ENCODE results near the gene GRIN3B. TPM values are rescaled to one million over a fixed set of nuclear protein-coding genes. Genes with fewer than 3 reads are reported as not detected.
A peak's percentile ranks its signal among the peaks of the same experiment; 100 is the strongest.

GRIN3B gene
- total and polyA plus RNA-seq, 2 of the 4 experiments (the other 2 are of a cell fraction), result under 0.01 to 0.91 TPM

DNA sequence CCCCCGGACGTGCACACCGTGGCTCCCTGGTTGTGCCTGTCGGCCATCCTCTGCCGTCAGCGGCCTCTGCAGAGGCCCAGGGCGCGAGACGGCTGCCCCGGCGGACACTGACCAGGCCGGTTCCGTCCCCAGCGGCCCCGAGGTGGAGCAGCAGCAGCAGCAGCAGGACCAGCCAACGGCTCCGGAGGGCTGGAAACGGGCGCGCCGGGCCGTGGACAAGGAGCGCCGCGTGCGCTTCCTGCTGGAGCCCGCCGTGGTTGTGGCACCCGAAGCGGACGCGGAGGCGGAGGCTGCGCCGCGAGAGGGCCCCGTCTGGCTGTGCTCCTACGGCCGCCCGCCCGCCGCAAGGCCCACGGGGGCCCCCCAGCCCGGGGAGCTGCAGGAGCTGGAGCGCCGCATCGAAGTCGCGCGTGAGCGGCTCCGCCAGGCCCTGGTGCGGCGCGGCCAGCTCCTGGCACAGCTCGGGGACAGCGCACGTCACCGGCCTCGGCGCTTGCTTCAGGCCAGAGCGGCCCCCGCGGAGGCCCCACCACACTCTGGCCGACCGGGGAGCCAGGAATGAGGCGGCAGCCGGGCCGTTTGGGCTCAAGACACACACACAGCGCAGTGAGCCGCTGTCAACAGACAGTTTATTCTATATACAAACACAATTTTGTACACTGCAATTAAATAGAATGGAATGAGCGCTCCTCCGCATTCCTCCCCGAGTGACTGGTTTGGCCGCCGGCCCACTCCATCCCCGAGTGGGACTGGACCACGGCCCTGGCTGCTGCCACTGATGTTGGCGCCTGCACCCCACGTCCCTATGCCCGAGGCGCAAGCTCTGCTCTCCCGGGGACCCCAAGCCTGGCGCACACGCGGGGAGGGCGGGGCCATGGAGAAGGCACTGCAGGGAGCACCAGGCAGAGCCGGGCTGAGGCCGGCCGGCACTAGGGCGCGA is 9.1 kb downstream of the GRIN3B start:
- Histone ChIP-seq H4K8ac (ENCODE audit: low read depth in 2 of 2, low read length in 2 of 2) (0 out of 4 replicates have a peak overlapping the region, but pooled peaks of 1 of the 2 experiments have one; percentile 8), H2BK20ac (ENCODE audit: low read depth, low read length) (no peak overlapping the region), H4K91ac (ENCODE audit: insufficient read depth, low read depth, low read length) (peak overlapping the region; percentile 80), H3K4me3 (ENCODE audit: insufficient read depth, low read depth, low read length) (no peak overlapping the region), H3K27me3 (ENCODE audit: control insufficient read depth, insufficient read depth, low read length) (no peaks in the 10 kb centered on the region), H3K9me3 (ENCODE audit: control insufficient read depth, insufficient read depth, low read length) (no peaks in the 10 kb centered on the region), H3K9ac (ENCODE audit: low read depth, low read length) (no peak overlapping the region), H2BK5ac (ENCODE audit: low read depth, low read length, poor library complexity, severe bottlenecking) (peak overlapping the region; percentile 75), H2BK15ac (ENCODE audit: low read depth, low read length) (no peak overlapping the region; the same call in 2 of the 3 replicates), H3K4me2 (ENCODE audit: low read depth, low read length) (no peak overlapping the region; the same call in 1 of the 2 replicates), H3K79me1 (ENCODE audit: low read depth in 1 of 2, low read length in 2 of 2) (peaks cover 0 to 28% of the 10 kb centered on the region in 2 experiments; a peak in 3 of 4 replicates), H3K4ac (ENCODE audit: low read depth, low read length) (peak overlapping the region; percentile 77), H3K36me3 (ENCODE audit: control insufficient read depth, insufficient read depth, low read length) (peaks cover 38% of the 10 kb centered on the region), H4K5ac (ENCODE audit: low read depth, low read length) (no peak overlapping the region), H4K20me1 (ENCODE audit: insufficient read depth, low read length) (peaks cover 39% of the 10 kb centered on the region), H3K14ac (replicated peaks; ENCODE audit: low read depth, low read length) (no peak overlapping the region), H3K18ac (ENCODE audit: low read depth, low read length) (no peak overlapping the region; the same call in 1 of the 2 replicates), H3K23ac (ENCODE audit: low read depth, low read length) (no peak overlapping the region), H2BK120ac (ENCODE audit: low read depth, low read length) (peak overlapping the region; percentile 77), H2AFZ (replicated peaks; ENCODE audit: low read length, poor library complexity) (peak overlapping the region; percentile 77), H2AK9ac (replicated peaks; ENCODE audit: low read depth, low read length, poor library complexity) (peak overlapping the region; percentile 90), H3K9me1 (ENCODE audit: insufficient read depth, low read length) (no peaks in the 10 kb centered on the region), H2AK5ac (ENCODE audit: low read depth, low read length) (peak overlapping the region; percentile 77; the same call in 1 of the 2 replicates), H3K27ac (ENCODE audit: insufficient read depth, low read length) (peak overlapping the region; percentile 81), H3K56ac (ENCODE audit: extremely low read depth, insufficient read depth, low read length) (no peak overlapping the region), H3K4me1 (ENCODE audit: control insufficient read depth, insufficient read depth, low read length) (peaks cover 17% of the 10 kb centered on the region)
- ChIA-PET CTCF (interaction anchor here (0.6 to 1.4 kb wide), 4 partner anchors 12 to 57 kb away, joined by 3 to 4 read pairs (median 3); partner anchors contain the start of gene ABCA7), POLR2A (ENCODE audit: unreplicated experiment) (interaction anchor here (0.6 kb wide), 1 partner anchor 17 kb away, joined by 3 read pairs; the partner anchor contains the start of gene CNN2)
- dilution Hi-C loops (cut with HindIII; ENCODE audit: low sequenced_read_pairs, unreplicated experiment) (no loop called here), intact Hi-C loops (cut with micrococcal nuclease) (loop anchor here (2.0 kb wide), 1 partner anchor 231 kb away; the partner anchor contains the start of gene ATP5F1D), in situ Hi-C loops (cut with MboI; ENCODE audit: low sequenced_read_pairs) (no loop called here)
- WGBS, 2 experiments (ENCODE audit: extremely low coverage in 2 of 2, insufficient read length in 1 of 2), result 37% methylated on average over 53 of the region's 92 CpGs; no CpG with 5 or more reads in 1 of the 2 experiments
- peak; percentile 91 for ATAC-seq (ENCODE audit: low read depth)
- TSS peak; percentile 74 for BruUV-seq (replicated peaks)
- DNase-seq, result peak; percentile 83
- TF ChIP-seq NFE2L2 (IDR thresholded peaks at IDR 0.05; ENCODE audit: low read depth, low read length) (no peak), MAZ (IDR thresholded peaks at IDR 0.05; ENCODE audit: borderline replicate concordance, low read depth, low read length) (peak; percentile 62; the same call in 1 of the 2 replicates), FOS (IDR thresholded peaks at IDR 0.05; ENCODE audit: low read depth, low read length) (no peak), MAFK (IDR thresholded peaks at IDR 0.05; ENCODE audit: low read depth, low read length) (no peak), CEBPB (IDR thresholded peaks at IDR 0.05; ENCODE audit: low read depth, low read length) (peak; percentile 35; the same call in 1 of the 2 replicates), RAD21 (IDR thresholded peaks at IDR 0.05; ENCODE audit: low read length) (no peak), BHLHE40 (IDR thresholded peaks at IDR 0.05; ENCODE audit: low read depth, low read length) (no peak), POLR2A (IDR thresholded peaks at IDR 0.05; ENCODE audit: low read depth, low read length) (no peak), MXI1 (IDR thresholded peaks at IDR 0.05; ENCODE audit: borderline replicate concordance, low read depth, low read length) (0 out of 2 replicates have a peak, but pooled peaks have one; percentile 33), SMC3 (IDR thresholded peaks at IDR 0.05; ENCODE audit: low read depth, low read length) (0 out of 2 replicates have a peak, but pooled peaks have one; percentile 8), RFX5 (IDR thresholded peaks at IDR 0.05; ENCODE audit: low read depth, low read length) (no peak), CHD1 (IDR thresholded peaks at IDR 0.05; ENCODE audit: low read depth, low read length) (no peak)
- TF ChIP-seq, protein P1, sequence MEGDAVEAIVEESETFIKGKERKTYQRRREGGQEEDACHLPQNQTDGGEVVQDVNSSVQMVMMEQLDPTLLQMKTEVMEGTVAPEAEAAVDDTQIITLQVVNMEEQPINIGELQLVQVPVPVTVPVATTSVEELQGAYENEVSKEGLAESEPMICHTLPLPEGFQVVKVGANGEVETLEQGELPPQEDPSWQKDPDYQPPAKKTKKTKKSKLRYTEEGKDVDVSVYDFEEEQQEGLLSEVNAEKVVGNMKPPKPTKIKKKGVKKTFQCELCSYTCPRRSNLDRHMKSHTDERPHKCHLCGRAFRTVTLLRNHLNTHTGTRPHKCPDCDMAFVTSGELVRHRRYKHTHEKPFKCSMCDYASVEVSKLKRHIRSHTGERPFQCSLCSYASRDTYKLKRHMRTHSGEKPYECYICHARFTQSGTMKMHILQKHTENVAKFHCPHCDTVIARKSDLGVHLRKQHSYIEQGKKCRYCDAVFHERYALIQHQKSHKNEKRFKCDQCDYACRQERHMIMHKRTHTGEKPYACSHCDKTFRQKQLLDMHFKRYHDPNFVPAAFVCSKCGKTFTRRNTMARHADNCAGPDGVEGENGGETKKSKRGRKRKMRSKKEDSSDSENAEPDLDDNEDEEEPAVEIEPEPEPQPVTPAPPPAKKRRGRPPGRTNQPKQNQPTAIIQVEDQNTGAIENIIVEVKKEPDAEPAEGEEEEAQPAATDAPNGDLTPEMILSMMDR (conservative IDR thresholded peaks at IDR 0.05; ENCODE audit: low read depth, low read length), result 0 out of 2 replicates have a peak, but pooled peaks have one; percentile 3
- TF ChIP-seq, protein P2, sequence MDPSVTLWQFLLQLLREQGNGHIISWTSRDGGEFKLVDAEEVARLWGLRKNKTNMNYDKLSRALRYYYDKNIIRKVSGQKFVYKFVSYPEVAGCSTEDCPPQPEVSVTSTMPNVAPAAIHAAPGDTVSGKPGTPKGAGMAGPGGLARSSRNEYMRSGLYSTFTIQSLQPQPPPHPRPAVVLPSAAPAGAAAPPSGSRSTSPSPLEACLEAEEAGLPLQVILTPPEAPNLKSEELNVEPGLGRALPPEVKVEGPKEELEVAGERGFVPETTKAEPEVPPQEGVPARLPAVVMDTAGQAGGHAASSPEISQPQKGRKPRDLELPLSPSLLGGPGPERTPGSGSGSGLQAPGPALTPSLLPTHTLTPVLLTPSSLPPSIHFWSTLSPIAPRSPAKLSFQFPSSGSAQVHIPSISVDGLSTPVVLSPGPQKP (IDR thresholded peaks at IDR 0.05; ENCODE audit: borderline replicate concordance, low read depth, low read length), result no peak

All from IMR-90 (cell line).